ENCODE data around the gene CUBN. TPM values are rescaled to one million over a fixed set of nuclear protein-coding genes. Genes with fewer than 3 reads are reported as not detected.

The CUBN gene
- polyA plus RNA-seq, 2 of the 4 experiments (the other 2 are of a cell fraction) = 0.08 to 0.28 TPM

GRCh38 chr10:16931930-16932329, 197.7 kb downstream of the CUBN start:
- no peaks in the 10 kb centered on the region for H3K9me3 ChIP-seq
- FAIRE-seq (no peak), DNase-seq (ENCODE audit: low read depth in 1 of 2, low spot score in 1 of 2) (no peak), ATAC-seq (no peak)
- no peaks in the 10 kb centered on the region for H3K4me1 ChIP-seq
- no peak for TF ChIP-seq HOXB13 (CRISPR knock-in tag; IDR thresholded peaks at IDR 0.05; ENCODE audit: low read depth)
- no peak for TF ChIP-seq ESRRA (IDR thresholded peaks at IDR 0.05; ENCODE audit: borderline replicate concordance, low read length)
- no peak for TF ChIP-seq BCL3 (IDR thresholded peaks at IDR 0.05)
- no peak for TF ChIP-seq CHD4 (IDR thresholded peaks at IDR 0.05; ENCODE audit: borderline replicate concordance)
- TF ChIP-seq ATOH8 (CRISPR knock-in tag; IDR thresholded peaks at IDR 0.05; ENCODE audit: low read depth) = no peak
- no peak for TF ChIP-seq MYC (IDR thresholded peaks at IDR 0.05; ENCODE audit: borderline replicate concordance, low read length)
- TF ChIP-seq EHMT2 (IDR thresholded peaks at IDR 0.05; ENCODE audit: low read depth) = no peak
- TF ChIP-seq TP53 (CRISPR knock-in tag; IDR thresholded peaks at IDR 0.05) = no peak
- TF ChIP-seq FOSL2 (IDR thresholded peaks at IDR 0.05) = no peak
- no peak for TF ChIP-seq FOSL2 (CRISPR knock-in tag; IDR thresholded peaks at IDR 0.05)
- no peak for TF ChIP-seq EHF (CRISPR knock-in tag; IDR thresholded peaks at IDR 0.05)
- TF ChIP-seq ZC3H11A (IDR thresholded peaks at IDR 0.05) = no peak
- no peak for TF ChIP-seq TFCP2L1 (CRISPR knock-in tag; IDR thresholded peaks at IDR 0.05)
- no peak for TF ChIP-seq GATA3 (IDR thresholded peaks at IDR 0.05; ENCODE audit: borderline replicate concordance)
- TF ChIP-seq JUNB (IDR thresholded peaks at IDR 0.05) = no peak
- no peak for TF ChIP-seq RCOR1 (IDR thresholded peaks at IDR 0.05; ENCODE audit: low read depth, low read length)
- no peak for TF ChIP-seq CBX2 (IDR thresholded peaks at IDR 0.05; ENCODE audit: borderline replicate concordance, low read depth)
- TF ChIP-seq HEYL (CRISPR knock-in tag; IDR thresholded peaks at IDR 0.05) = no peak
- no peak for TF ChIP-seq SREBF2 (IDR thresholded peaks at IDR 0.05)
- no peak for TF ChIP-seq FOSB (CRISPR knock-in tag; IDR thresholded peaks at IDR 0.05)
- no peak for TF ChIP-seq HES2 (IDR thresholded peaks at IDR 0.05)
- 38% methylated on average over 5 of the region's 5 CpGs for WGBS (ENCODE audit: missing lambda C conversion rate)
- ChIA-PET CTCF (no interaction called here), POLR2A (no interaction called here)
- no peak overlapping the region for H3K27ac ChIP-seq
- no peak overlapping the region for H3K4me3 ChIP-seq
- H3K4me2 ChIP-seq = no peak overlapping the region

GRCh38 chr10:16930540-16930939, 199.1 kb downstream of the CUBN start:
- ChIA-PET POLR2A (no interaction called here), CTCF (no interaction called here)
- Histone ChIP-seq H3K4me2 (no peak overlapping the region), H3K4me1 (no peaks in the 10 kb centered on the region), H3K9me3 (no peaks in the 10 kb centered on the region), H3K4me3 (no peak overlapping the region), H3K27ac (no peak overlapping the region)
- TF ChIP-seq CTCF (IDR thresholded peaks at IDR 0.05) = no peak
- TF ChIP-seq HOXB13 (CRISPR knock-in tag; IDR thresholded peaks at IDR 0.05; ENCODE audit: low read depth) = no peak
- TF ChIP-seq FOSL2 (IDR thresholded peaks at IDR 0.05) = no peak
- no peak for TF ChIP-seq FOSL2 (CRISPR knock-in tag; IDR thresholded peaks at IDR 0.05)
- TF ChIP-seq HOXA7 (CRISPR knock-in tag; IDR thresholded peaks at IDR 0.05) = no peak
- no peak for TF ChIP-seq FOSB (CRISPR knock-in tag; IDR thresholded peaks at IDR 0.05)
- TF ChIP-seq USF2 (IDR thresholded peaks at IDR 0.05) = no peak
- 39% methylated on average over 2 of the region's 2 CpGs for WGBS (ENCODE audit: missing lambda C conversion rate)
- DNase-seq (ENCODE audit: low read depth in 1 of 2, low spot score in 1 of 2) (no peak), FAIRE-seq (peak; percentile 18), ATAC-seq (no peak)
